GM18502 (cell line): ENCODE measurements around the gene PRELP.
"Not testable (repeated sequence)": the region's sequence is repeated elsewhere in the genome, so short reads cannot be mapped to it uniquely, and the experiment has no call there.

ENCODE experiments used
- ATAC-seq: cut with Tn5 transposase; IDR thresholded peaks from one replicate; pipeline ENCODE4 v1.9.1; 2021; ENCODE audit warnings: mild to moderate bottlenecking; ENCODE audit not compliant: unreplicated experiment, poor library complexity

PRELP gene

GRCh38 chr1:203453016-203453415 is 22.6 kb upstream of the PRELP start:
- no peak for ATAC-seq

- ATAC-seq = no peak
Observed at GRCh38 chr1:203453616-203454015, 22.0 kb upstream of the PRELP start.

- ATAC-seq = no peak
Observed at GRCh38 chr1:203454986-203455471, 20.6 kb upstream of the PRELP start.

- no peak for ATAC-seq
Observed at GRCh38 chr1:203455706-203456105, 19.9 kb upstream of the PRELP start.

DNA sequence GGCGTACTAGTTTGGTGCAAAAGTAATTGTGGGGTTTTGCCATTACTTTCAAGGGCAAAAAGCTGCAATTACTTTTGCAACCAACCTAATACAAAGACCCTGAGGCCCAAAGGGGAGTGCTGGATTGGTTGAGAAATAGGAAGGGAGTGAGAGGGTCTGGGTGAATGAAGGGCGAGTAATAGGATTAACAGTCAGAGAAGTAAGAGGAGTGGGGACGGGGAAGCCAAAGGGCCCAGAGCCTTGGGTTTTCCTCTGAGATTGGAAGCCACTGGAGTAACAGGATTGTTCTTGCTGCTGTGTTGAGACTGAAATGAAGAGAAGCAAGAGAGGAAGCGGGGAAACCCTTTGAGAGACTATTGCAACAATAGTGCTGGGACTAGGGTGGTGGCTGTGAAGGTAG is 19.0 kb upstream of the PRELP start:
- ATAC-seq = no peak

- no peak for ATAC-seq
Observed at GRCh38 chr1:203458078-203458477, 17.5 kb upstream of the PRELP start.

GRCh38 chr1:203459671-203460201 is 15.9 kb upstream of the PRELP start:
- ATAC-seq = no peak

GRCh38 chr1:203461717-203462116 is 13.9 kb upstream of the PRELP start:
- no peak for ATAC-seq

DNA sequence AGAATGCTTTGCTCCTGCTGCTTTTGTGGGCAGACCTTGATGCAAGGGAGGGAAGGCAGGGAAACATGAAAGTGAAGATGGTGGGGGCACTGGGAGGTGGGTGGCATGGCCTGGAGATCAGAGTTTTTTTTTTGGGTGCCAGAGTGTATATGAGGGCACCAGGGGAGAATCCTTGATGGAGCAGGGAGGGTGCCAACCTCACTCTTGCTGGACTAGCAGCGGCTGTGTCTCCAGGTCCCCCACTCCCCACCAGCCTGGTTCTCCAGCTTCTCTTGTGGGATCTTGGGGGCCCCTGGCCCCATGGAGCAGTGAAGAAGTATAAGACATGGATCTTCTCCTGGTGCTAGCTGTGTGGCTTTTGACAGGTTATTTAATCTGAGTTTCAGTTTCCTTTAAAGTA is 13.5 kb upstream of the PRELP start:
- no peak for ATAC-seq

DNA sequence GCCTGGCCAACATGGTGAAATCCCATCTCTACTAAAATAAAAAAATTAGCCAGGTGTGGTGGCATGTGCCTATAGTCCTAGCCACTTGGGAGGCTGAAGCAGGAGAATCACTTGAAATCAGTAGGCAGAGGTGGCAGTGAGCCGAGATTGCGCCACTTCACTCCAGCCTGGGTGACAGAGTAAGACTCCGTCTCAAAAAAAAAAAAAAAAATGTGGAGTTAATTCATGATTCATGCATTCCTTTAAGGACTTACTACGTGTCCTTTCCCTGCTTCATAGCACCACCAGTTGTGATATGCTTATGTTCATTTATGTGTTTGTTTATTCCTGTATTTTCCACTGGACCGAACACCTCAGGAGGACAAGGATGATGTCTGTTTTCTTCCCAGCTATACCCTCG is 12.7 kb upstream of the PRELP start:
- ATAC-seq = no peak

DNA sequence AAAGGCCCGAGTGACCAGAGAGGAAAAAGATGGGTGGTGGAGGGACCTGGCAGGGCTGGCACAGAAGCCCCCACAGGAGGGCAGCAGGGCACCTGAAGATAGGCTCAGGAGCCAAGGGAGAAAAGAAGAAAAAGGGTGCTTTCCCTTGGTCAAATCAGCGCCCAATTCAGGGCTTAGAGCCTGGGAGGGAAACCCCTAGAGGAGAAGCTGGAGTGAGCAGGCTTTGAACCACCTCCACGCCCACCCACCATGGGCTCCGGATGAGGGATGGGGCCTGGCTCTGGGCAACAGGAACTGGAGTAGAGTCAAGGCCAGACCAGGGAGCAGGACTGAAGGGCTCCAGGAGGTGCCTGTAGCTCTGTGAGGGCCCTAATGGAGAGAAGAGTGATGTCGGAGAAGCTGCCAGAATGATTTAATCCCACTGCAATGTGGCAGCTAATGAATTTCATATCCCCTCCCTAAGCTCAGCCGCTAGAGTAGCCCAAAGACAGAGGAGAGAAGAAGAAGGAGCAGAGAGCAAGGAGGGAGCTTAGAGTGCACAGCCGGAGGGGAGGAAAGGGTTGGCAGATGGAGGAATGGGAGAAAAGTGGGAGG is 12.0 kb upstream of the PRELP start:
- no peak for ATAC-seq

GRCh38 chr1:203464226-203464625 is 11.4 kb upstream of the PRELP start:
- ATAC-seq = no peak

GRCh38 chr1:203464743-203465142 is 10.9 kb upstream of the PRELP start:
- ATAC-seq = no peak

DNA sequence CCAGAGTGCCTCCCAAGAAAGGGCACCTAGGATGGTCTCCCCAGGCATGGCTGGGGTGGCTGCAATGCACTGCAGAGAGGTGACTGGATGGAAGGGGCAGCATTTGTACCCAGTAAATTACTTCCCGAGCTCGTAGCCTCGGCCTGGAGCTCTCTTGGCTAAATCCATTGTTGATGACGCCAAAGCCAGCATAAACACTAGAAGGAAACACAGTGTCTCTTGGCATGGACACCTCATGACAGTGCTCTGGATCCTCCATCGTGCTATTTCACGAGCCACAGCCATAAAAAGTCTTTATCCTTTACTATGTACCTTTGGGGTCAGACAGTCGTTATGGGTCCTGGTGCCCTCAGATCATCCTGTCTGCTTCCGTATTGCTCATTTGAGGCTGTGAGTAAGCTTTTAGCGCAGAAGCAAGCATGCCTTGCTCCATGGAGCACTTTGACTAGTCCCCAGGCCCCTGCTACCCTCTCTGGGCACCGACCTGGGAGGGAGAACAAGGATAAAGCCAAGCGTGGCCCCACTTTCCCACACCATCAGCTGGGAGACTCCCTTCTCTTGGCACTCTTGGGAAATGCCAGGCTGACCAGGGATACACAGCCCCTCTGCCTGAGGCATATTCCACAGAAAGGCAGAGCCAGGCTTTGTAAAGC is 10.3 kb upstream of the PRELP start:
- ATAC-seq = no peak

DNA sequence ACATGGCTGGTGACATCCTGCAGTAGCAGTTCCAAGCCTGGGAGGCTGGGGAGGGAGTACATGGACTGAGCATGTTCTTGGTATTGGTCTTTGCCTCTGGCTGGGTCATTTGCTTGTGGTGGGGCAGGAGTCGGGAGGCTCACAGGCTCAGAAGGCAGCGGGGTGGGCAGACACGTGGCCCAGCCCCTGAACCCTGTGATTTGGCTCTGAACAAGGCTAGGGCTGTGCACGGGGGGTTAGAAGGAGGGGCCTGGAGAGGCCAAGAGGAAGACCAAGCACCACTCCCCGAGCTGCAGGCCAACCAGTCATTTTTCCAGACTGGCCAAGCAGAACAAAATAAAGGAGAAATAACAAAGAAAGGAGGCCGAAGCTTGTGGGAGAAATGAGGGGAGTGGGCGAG is 9.7 kb upstream of the PRELP start:
- ATAC-seq = no peak

DNA sequence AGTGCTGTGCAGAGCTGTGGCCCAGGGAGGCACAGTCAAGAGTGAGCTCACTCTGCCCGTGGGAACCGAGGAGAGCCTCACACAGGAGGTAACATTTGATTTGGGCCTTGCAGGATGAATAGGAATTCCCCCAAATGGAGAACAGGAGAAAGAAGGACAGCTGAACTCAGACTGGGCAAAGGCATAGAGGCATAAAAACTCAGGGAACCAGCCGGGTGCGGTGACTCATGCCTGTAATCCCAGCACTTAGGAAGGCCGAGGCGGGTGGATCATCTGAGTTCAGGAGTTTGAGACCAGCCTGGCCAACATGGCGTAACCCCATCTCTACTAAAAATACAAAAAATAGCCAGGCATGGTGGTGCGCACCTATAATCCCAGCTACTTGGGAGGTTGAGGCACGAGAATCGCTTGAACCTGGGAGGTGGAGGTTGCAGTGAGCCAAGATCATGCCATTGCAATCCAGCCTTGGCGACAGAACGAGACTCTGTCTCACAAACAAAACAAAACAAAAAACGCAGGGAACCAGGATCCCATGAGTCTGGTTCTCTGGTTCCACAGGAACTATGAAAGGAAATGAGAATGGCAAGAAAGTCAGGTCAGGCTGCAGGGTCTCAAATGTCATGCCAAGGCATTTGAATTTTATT is 8.6 kb upstream of the PRELP start:
- ATAC-seq = not testable (repeated sequence)

DNA sequence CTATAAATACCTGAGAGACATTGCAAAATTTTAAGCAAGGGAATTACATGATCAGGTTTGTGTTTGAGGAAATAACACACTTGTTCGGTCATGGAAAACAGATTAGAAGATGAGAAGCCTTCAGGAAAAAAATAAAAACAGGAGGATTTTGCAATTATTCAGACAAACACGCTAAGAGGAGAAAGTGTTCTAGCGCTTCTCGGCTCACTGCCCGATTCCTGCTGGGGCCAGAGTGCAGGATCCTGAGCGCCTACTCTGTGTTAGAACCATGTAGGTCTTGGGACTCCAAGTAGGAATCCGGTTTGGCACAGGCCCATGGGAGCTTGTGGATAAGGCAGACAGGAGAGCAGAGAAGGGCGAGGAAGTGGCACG is 8.1 kb upstream of the PRELP start:
- ATAC-seq = no peak

DNA sequence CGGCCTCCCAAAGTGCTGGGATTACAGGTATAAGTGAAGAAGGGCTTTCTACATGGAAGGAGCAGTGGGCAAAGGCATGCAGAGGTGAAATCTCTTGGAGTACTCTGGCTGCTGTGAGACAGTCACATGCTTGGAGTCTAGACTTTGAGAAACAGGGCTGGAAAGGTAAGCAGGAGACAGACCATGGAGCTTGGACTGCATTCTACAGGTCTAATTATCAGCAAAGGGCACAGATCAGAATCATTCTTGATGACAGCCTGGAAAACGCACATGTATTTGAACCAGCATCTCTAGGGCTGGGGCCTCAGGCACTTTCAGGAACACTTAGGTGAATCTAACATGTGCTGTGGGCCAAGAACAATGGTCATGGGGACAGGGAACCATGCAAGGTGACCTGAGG is 7.3 kb upstream of the PRELP start:
- no peak for ATAC-seq

DNA sequence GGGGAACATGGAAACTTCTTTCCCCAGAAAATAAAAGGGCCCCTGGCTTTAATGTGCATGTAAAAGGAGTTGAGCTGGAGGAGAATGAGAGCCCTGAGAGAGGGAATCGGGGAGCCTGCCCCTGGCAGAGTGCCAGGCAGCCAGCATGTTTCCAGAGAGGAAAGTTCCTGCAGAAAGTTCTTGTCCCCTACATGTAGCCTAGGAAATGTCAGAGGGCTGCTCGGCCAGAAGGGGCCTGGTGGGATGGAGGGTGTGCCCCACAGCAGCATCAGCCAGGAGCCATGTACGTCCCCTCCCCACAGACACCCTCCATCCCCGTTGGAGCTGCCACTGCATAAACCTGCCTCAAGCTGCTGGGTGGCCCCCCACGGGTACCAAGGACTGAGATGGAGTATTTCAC is 5.4 kb upstream of the PRELP start:
- ATAC-seq = no peak

DNA sequence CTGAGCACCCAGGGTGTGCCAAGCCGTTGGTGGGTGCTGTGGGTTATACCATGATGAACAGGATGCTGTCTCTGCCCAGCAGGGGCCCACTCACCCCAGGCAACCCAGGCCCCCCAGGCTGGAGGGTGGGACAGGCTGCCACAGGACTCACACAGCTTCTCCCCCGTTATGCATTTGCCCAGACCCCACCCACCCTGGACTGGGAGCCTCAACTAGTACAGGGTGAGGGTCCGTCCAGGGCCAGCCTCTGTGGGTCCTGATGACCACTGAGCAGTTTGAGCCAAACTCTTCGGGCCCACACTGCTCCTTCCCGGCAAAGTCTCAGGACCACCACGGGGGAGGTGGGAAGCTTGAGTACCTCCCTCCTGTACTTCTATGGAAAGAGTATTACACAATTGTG is 3.8 kb upstream of the PRELP start:
- ATAC-seq = no peak

GRCh38 chr1:203473281-203473680 is 2.3 kb upstream of the PRELP start:
- ATAC-seq = no peak
